ENCODE measurements around the gene HSPD1. TPM values are rescaled to one million over a fixed set of nuclear protein-coding genes. Genes with fewer than 3 reads are reported as not detected.

HSPD1 gene
- polyA plus RNA-seq, 1 experiment, result 283 TPM

- ChIA-PET CTCF (no interaction called here), POLR2A (interaction anchor here (1.5 kb wide), 1 partner anchor 10 kb away, joined by 7 read pairs; the partner anchor contains the start of gene COQ10B)
- TF ChIP-seq CTCF (IDR thresholded peaks at IDR 0.05; ENCODE audit: low read depth, low read length), result no peak
- Histone ChIP-seq H3K27me3 (ENCODE audit: control insufficient read depth, insufficient read depth, low read length) (no peaks in the 10 kb centered on the region), H3K27ac (ENCODE audit: low read depth, low read length) (no peak overlapping the region), H3K9me3 (ENCODE audit: control insufficient read depth, insufficient read depth, low read length) (no peaks in the 10 kb centered on the region), H3K4me3 (ENCODE audit: low read depth, low read length) (no peak overlapping the region)
- DNase-seq (ENCODE audit: low read depth, low spot score), result no peak
Measured at GRCh38 chr2:197442857-197443256, 56.8 kb downstream of the HSPD1 start.

- no peak for DNase-seq (ENCODE audit: low read depth, low spot score)
- H3K27ac ChIP-seq (ENCODE audit: low read depth, low read length), result no peak overlapping the region
- CTCF ChIA-PET, result no interaction called here
- H3K27me3 ChIP-seq (ENCODE audit: control insufficient read depth, insufficient read depth, low read length), result no peaks in the 10 kb centered on the region
- POLR2A ChIA-PET, result interaction anchor here (1.6 kb wide), 1 partner anchor 16 kb away, joined by 5 read pairs; the partner anchor contains the start of gene COQ10B
- no peaks in the 10 kb centered on the region for H3K9me3 ChIP-seq (ENCODE audit: control insufficient read depth, insufficient read depth, low read length)
- H3K4me3 ChIP-seq (ENCODE audit: low read depth, low read length), result no peak overlapping the region
- no peak for TF ChIP-seq CTCF (IDR thresholded peaks at IDR 0.05; ENCODE audit: low read depth, low read length)
Measured at GRCh38 chr2:197437380-197437779, 62.3 kb downstream of the HSPD1 start.

Small RNA genes lying within 50 kb of the gene (small RNA-seq; reads per million reads assigned to genes)
- not detected for gene AC020550.1 (ENCODE audit: insufficient read length, low read depth)
- gene RNU6-1029P (ENCODE audit: insufficient read length, low read depth), result not detected

Other genes starting within 250 kb of the HSPD1 start
- gene ANKRD44, start 189.1 kb downstream of the HSPD1 start, polyA plus RNA-seq (2011; rRNA removed), result 12.1 and 14.7 TPM in 2 replicates
- 502 and 651 TPM in 2 replicates for gene SF3B1, start 64.8 kb downstream of the HSPD1 start, polyA plus RNA-seq (2011; rRNA removed)
- gene COQ10B, start 46.3 kb downstream of the HSPD1 start, polyA plus RNA-seq (2011; rRNA removed), result 5.8 and 8.8 TPM in 2 replicates
- gene HSPE1, start 539 bp upstream of the HSPD1 start, polyA plus RNA-seq (2011; rRNA removed), result 81.2 and 134 TPM in 2 replicates
- gene MOB4, start 16.2 kb upstream of the HSPD1 start, polyA plus RNA-seq (2011; rRNA removed), result 36.1 and 58.9 TPM in 2 replicates
- gene RFTN2, start 175.7 kb upstream of the HSPD1 start, polyA plus RNA-seq (2011; rRNA removed), result 5.2 and 5.7 TPM in 2 replicates
- 3.6 and 3.7 TPM in 2 replicates for gene MARS2, start 205.5 kb upstream of the HSPD1 start, polyA plus RNA-seq (2011; rRNA removed)

Data from AG04450 (cell line).